Inflammatory macrophage treated with lipopolysaccharide for 1 hour (primary cell): Measurements from ENCODE around the gene INO80B.
"Not testable (repeated sequence)": the region's sequence is repeated elsewhere in the genome, so short reads cannot be mapped to it uniquely, and the experiment has no call there.

ENCODE experiments used
- DNase-seq, 2 donors: peaks; one replicate each; pipeline ENCODE4 v3.0.0-alpha.2; 2020 to 2022

INO80B gene

DNA sequence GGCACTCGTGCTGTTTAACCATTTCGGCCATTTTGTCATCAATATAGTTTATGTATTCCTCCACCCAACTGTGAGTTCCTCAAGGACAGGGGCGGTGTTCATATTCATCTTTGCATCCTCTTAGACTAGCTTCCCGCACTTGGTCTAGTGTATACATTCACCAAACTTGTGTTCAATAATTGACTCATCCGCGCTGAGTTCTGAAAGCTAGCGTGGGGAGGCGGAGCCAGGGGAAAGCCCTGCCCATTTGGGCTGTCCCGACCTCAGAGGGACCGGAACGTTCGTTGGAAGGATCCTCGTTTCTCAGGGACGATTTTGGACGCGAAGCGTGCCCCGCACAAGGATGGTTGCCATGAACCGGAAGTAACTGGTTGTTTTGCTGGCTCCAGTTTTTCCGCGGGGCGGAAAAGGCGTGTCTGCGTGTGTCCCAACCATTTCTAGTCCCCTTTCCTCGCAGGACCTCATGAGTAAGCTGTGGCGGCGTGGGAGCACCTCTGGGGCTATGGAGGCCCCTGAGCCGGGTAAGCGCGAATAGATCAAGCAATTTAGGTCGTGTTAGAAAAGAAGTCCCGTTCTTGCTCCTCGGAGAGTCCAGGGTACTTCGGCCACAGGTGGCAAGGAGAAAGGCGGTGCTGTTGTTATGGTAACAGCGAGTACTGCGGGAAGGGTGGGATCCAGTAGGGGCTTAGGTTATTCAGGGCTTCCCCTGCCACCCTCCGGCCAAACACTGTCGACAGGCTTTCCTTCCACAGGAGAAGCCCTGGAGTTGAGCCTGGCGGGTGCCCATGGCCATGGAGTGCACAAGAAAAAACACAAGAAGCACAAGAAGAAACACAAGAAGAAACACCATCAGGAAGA, at the start of gene INO80B:
INO80B (plus strand) TSS at position 434 of the 858 bp plus-strand sequence; CDS start at position 464, 30 bp downstream.
- DNase-seq = peak; percentile 98 to 99

DNA sequence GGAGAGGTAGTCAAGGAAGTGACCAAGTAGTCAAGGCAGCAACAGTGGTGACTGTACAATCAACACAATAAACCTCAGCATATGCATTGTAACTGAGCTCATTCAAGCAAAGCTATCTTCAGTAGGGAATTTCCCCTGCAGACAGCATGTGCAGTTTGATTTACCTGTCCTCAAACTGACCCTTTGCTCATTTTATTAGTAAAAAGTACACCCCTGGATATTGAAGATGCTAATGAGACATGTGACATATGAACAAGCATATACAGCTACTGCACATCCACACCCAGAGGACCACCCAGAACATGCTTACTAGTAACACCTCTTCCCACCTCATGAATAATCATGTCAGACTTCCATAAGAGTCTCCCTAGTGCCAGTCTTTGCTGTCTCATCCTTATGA, 48.9 kb upstream of the INO80B start:
- DNase-seq = no peak

DNA sequence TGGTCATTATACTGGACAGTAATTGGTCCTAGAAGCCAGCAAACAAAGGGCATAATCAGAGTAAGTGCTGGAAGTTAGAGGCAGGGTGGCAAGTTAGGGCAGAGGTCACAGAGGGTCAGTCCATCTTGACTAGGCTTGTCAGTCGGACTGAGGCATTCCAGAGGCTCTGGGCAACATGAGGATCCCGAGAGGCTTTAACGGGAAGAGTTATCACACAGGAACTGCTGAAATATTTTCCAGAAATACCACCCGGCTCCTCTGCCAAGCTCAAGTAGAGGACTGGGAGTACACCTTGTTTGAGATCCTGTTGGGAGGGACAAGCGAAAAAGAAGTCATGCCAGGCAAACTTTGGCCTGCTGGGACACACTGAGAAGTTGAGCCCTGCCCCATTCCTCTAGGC, 47.2 kb upstream of the INO80B start:
- DNase-seq = no peak

DNA sequence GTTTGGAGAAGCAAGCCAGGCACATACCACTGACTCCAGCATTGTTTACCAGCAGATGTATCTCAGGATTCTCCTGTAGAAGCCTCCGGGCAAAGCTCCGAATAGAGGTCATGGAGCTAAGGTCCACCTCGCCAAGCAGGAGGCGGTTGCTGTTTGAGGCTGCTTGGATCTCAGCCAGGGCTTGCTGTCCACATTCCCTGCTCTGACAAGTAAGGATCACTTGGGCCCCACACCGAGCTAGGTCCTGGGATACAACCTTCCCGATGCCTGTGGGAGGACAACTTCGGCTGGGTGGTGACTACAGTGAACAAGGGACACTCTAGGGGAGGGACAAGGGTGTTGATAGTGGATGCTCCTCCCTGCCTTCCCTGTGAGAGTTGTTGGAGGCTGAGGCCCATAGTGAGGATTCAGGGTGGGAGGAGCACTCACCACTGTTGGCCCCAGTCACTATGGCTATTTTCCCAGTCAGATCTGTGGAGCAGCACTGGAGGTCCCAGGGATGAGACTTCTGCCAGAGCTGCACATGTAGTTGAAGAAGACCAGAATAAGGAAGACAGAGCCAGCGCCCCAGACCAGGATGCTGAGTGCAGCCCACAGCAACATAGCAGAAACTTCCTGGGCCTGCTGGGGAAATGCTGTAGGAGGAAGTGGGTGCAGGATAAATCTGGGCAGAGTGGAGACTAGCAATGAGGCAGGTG, 41.7 kb upstream of the INO80B start:
- DNase-seq = peak in 1 of 2 donors; percentile 29

DNA sequence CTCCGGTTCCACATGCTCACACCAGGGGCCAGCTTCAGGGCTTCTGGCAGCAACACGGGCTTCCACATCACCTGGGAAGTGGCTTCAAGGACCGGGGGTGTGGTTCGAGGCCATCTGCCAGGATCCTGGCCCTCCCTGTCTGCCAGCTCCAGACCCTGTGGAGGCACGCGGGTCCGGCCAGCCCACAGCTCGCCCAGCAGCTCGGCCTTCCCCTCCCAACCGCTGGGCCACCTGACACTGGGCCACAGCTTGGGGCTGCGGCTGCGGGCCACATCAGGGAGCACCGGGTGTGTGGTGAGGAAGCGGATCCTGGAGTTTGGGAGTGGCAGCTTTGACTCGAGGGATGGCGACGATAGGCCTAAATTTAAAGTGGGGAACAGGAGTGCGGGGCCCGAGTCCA, 40.4 kb upstream of the INO80B start:
- no peak for DNase-seq

DNA sequence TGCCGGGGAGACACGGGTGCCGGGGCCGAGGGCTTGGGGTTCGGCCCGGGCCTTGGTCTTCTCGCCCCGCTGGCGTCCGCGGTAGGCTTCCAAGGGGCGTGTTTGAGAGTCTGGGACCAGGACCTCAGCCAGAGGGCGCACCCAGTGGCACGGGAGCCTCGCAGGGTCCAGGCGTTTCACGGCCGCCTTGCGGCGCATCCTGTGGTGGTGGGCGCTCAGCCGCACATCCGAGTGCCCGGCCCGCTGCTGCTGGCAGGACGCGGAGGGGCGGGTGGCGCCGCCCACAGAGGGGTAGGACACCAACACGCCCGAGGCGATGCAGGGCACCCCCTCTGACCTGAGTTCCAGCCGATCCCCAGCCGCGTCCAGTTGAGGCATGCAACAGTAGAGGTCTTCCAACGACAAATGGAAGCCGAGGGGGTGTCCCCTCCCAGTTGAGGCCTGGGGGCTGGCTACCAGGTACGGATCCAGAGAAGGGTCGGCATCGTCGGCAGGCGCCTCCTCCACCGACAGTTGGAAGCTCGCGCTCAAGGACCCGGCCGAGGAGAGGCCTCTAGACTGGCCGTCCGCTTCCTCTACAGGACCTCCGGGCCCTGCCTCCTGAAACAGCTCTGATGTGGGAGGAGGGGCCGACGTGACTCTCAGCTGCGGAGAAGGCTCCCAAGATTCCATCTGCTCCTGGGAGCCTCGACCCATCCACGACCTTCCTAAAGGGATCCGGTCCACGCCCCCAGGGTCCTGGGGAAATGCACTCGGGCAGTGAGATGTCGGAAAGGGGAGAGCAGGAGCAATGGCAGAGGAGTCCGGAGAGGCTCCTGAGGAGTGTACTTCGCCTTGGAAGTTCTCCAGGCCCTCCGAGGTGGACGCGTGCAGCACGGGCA, 39.8 kb upstream of the INO80B start:
- DNase-seq = peak in 1 of 2 donors; percentile 23

DNA sequence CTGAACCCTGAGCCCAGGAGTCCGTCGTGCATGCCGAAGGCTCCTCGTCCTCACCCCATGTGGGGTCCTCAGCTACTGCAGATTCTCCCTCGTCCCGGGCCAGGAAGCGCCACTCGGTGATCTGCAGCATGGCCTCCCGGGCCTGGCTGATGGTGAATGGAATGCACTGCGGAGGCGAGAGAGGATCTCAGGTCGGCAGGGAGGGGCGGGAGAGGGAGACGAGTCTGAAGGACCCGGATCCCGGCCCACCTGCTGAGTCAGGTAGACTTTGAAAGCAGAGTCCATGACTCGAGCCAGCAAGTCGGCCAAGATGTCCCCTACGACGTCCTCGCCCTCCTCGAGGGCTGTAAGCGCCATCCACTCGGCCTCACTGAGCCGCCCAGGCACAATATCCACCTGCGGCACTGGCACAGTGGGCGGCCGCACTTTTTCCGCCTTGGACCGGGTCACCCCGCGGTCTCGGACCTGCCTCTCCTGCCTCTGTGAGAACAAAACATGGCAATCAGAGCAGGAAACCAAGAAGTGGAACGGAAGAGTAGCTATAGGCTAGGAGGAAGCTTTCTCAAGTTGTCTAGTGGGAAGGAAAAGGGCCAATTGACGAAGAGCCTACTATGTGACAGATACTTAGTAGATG, 39.0 kb upstream of the INO80B start:
- no peak for DNase-seq

DNA sequence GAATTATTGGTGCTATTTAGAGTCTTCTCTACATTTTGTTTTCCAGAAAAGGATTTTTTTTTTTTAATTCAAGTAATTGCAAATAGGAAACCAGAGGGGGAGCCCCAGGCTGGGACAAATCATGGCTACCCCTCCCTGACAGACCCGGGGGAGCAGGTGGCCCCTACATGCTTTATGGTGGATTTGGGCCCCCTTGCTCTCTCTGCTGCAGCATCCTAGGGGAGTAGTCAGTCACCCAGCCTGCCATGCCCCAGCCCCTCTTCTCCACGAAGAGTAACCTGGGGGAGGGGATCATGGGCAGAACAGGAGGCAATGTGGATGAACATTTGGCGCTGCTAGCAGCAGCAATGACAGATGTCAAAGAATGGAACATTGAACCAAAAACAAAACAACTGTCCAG, 38.1 kb upstream of the INO80B start:
- DNase-seq = no peak

DNA sequence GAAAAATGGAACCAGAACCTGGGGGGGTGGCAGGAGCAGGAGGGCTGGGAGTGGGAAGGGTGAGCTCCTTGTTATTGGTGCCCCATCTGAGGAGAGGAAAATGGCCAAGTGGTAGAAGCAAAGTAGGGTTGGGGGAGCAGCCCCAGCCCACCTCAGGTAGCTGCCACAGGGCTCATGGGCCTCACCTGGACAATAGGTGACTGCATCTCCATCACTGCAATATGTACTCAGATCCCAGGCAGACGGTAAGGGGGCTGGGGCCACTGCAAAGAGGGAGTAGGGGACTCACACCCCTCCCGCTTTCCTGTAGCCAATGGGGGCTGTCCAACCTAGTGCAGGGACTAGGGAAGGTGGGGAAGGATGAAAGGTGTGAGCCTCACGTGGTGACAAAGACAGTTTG, 37.7 kb upstream of the INO80B start:
- DNase-seq = no peak

DNA sequence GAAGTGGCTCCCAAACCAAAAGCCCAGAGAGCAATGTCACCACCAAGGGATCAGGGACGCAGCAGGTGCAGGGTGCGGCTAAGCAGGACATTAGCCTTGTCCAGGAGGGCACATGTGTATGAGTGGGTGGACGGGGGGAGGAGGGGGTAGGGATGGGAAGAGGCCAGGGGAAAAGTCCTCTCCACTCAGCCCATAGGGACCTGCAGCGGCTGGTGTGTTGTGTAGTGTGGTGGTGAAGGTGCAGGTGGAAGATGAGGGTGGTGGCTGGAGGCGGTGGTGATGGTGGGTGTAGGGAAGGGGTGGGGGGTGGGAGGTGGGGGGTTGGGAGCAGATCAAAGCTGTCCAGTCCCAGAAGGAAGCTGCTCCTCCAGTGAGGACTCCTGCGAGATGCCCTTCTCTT, 37.1 kb upstream of the INO80B start:
- DNase-seq = no peak

DNA sequence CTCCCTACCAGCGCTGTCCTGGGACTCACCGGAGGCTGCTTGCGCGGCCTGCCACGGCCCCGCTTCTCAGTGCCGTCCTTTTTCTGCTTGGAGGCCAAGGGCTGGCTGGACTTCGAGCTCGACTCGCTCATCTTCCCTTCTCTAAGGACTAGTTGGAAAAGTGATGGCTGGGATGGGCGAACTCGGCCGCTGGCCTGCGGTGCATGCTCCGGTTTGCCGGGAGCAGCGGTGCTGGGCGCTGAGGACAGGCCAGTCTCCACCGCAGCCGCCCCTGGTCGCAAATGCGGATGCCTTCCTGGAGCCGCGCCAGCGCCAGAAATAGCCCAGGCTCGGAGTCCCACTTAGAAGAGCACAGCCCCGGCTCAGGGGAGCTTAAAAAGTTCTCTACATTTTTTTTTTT, 36.6 kb upstream of the INO80B start:
- DNase-seq = no peak

DNA sequence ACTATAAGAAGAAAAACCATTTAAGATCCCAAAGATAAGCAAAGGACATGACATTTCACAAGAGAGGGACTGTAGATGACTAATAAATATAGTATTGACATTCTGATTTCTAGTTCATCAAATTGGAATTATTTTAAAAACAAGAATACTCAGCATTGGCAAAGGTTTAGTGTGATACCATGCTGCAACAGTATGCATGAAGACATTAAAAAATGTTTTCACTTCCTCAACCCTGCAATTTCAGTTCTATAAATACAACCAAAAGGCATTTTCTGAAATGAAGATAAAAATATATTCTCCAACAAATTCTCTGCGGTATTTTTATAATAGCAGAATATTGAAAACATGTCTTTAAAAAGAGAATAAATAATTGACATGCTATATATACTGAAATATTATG, 35.5 kb upstream of the INO80B start:
- peak in 1 of 2 donors; percentile 35 for DNase-seq

DNA sequence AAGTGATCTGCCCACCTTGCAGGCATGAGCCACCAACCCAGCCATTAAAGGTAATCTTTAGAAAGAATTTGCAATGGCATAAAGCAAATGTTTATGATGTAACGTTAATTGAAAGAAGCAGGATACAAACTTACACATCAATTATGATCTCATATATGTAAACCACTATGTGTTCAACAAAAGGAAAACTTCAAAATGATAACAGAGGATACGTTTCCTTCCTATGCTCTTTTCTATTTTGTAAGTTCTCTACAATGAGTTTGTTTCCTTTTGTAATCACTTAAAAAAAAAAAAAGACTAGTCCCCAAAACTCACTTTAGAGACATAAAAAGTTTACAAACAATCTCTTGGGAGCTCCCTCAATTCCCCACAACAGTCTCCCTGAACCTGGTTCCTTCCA, 34.9 kb upstream of the INO80B start:
- DNase-seq = no peak

DNA sequence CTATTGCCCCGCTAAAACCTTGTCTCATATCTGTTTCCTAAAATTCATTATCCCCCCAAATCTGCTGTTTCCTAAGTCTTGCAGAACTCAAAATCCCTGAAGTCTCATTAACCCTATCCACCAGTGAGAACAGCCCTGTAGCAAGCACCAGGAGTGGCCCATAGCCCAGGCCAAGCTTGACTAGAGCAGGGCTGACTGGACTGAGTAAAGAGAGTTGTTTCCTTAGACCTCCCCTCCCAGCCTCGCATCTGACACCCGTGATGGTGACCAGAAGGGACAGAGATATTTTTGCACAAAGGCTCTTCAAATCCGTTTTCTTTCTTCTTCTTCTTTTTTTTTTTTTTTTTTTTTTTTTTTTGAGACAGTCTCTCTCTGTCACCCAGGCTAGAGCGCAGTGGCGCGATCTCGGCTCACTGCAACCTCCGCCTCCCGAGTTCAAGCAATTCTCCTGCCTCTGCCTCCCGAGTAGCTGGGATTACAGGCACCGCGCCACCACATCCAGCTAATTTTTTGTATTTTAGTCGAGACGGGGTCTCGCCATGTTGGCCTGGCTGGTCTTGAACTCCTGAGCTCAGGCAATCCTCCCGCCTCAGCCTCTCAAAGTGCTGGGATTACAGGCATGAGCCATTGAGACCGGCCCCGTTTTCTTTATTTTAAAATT, 34.3 kb upstream of the INO80B start:
- DNase-seq = not testable (repeated sequence)

DNA sequence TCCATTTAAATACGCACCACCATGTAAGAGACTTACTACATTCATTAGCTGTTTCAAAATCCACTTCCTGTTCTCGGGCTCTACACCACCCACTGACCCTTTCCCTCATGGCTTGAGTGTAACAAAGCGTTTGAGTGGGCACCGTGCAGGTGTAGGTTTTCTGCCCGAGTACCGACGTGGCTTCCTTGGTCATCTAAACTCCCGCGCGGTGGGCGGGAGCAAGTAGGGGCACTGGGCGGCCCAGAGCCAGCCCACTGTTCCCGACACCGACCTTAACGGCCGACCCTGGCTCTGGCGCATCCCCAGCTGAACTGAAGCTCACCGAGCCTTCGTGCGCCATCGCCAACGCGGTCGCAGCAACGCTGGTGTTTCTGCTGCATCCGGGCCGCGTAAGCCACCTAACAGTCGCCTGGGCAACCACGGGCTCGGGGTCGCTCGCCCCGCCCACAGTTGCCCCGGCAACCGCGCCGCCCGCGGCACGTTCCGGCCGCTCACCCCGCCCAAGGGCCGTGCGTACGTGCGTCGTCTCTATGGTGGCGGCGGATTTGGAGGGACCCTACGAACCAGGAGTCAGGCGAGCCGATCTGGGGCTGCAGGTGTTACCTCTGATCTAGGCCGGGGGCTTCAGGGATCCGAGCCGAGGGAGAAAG, 33.5 kb upstream of the INO80B start, which contains the start of the genes C2orf81 and WDR54:
C2orf81 (minus strand) TSS at position 399 of the 650 bp plus-strand sequence; CDS start at position 340, 59 bp downstream.
WDR54 (plus strand) TSS at position 510 of the 650 bp plus-strand sequence. CDS start 424 bp downstream, outside the sequence.
- peak; percentile 64 to 77 for DNase-seq

DNA sequence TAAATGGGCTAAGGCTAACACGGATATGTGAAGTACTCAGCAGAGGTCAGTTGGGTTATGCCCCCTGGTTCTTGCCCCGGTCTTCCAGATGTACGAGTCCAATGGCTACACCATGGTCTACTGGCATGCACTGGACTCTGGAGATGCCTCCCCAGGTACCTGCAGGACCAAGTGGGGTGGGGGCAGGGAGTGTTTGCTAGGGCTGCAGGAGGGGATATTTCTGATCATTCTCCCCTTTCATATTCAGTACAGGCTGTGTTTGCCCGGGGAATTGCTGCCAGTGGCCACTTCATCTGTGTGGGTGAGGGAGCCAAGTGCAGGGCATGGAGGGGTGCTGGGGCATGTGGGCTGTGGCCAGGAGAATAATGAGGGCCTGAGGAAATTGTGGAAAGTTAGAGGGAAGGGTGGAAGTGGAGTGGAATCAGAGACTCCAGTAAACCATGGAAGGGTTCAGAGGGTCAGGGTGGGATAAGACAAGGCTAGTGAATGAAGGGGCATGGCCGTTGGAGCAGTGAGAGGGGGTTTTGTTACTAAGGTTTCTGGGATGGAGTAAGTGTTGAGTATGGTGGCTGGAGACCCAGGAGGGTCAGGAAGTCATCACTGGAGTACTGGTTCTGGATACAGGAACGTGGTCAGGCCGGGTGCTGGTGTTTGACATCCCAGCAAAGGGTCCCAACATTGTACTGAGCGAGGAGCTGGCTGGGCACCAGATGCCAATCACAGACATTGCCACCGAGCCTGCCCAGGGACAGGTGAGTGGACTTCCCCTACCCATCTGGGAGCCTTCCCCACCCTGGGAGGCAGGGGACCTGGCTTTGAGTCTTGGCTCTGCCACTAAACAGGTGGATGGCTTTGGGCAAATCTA, 31.4 kb upstream of the INO80B start:
- no peak for DNase-seq

DNA sequence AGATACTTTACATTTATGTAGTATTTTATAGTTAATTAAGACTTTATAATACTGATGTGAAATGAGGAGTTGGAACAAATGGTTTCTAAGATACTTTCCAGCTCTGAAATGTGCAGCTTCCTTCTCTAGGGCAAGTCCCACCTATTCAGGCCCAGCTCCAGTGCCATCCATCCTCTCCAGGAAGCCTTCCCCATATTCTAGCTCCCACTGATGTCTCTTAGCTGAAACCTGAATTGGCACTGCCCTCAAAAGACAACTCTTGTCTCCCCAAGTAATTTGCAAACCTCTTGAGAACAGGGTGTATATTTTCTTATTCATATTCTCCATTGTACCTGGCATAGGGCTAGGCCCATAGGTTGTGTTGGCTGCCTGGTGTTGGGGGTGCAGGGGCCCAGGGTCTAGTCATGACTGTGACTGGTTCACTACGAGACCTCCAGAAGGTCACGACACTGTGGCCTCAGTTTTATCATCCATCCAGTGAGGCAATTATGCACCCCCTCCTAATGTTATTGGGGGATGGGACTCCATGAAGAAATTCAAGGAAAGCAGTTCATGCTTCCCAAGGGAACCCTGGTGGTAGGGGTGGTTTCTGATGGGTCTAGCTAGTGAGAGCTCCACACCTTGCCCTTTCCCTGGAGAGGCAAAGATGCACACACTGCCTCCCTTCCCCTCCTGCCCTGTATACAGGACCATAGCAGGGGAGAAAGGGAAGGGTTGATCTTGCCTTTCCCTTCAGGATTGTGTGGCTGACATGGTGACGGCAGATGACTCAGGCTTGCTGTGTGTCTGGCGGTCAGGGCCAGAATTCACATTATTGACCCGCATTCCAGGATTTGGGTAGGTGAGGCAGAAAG, 30.5 kb upstream of the INO80B start:
- DNase-seq = no peak

DNA sequence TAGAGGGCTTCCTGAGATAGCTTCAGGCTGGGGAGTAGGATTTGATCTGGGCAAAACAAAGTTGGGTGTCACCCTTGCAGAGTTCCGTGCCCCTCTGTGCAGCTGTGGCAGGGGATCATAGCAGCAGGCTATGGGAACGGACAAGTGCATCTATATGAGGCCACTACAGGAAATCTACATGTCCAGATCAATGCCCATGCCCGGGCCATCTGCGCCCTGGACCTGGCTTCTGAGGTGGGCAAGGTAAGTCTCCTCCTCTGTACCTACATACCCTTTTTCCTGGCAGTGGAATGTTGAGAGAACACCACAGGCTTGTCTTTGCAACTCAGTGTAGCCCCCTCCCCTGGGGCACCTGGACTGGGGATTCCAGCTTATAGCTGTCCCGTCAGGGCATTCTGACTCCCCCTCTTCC, 29.9 kb upstream of the INO80B start:
- DNase-seq = no peak

DNA sequence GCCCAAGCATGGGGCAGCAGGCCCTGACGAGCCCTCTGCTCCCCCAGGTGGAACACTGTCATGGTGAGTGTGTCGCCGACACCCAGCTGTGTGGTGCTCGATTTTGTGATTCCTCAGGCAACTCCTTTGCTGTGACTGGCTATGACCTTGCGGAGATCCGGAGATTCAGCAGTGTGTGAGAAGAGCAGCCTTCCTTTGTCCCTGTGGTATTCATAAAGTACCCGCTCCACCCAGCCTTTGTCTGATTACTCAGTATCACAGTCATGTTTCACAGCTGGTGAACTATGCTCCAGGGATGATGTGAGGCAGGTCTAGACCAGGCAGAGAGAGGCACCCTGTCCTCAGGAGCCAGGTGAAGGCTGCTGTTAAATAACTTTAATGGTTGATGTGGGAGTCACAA, 29.4 kb upstream of the INO80B start:
- DNase-seq = no peak
